ENCODE data around the gene ATP6AP1. TPM values are rescaled to one million over a fixed set of nuclear protein-coding genes. Genes with fewer than 3 reads are reported as not detected.

ATP6AP1 gene
- total RNA-seq, 2 experiments from 2014 or later, result 46.9 to 51.1 TPM

GRCh38 chrX:154437971-154438893 is 9.8 kb downstream of the ATP6AP1 start:
- Mint-ChIP-seq H3K27ac (peak overlapping the region; percentile 79), H3K4me1 (peaks cover 12% of the 10 kb centered on the region), H3K36me3 (no peaks in the 10 kb centered on the region), H3K27me3 (no peaks in the 10 kb centered on the region), H3K9me3 (no peaks in the 10 kb centered on the region), H3K4me3 (peak overlapping the region; percentile 89)
- DNase-seq (no peak), ATAC-seq (ENCODE audit: low read depth) (no peak)
- POLR2A ChIA-PET, result interaction anchor here (0.8 to 0.9 kb wide), 2 partner anchors 39 to 52 kb away, joined by 3 read pairs; partner anchors contain the start of gene SLC10A3

GRCh38 chrX:154439841-154440240 is 11.4 kb downstream of the ATP6AP1 start:
- Mint-ChIP-seq H3K36me3 (no peaks in the 10 kb centered on the region), H3K9me3 (no peaks in the 10 kb centered on the region), H3K27ac (peak overlapping the region; percentile 45), H3K4me3 (no peak overlapping the region), H3K27me3 (no peaks in the 10 kb centered on the region), H3K4me1 (peaks cover 11% of the 10 kb centered on the region)
- ATAC-seq (ENCODE audit: low read depth), result no peak
- POLR2A ChIA-PET, result interaction anchor here (0.7 kb wide), 1 partner anchor 41 kb away, joined by 5 read pairs; the partner anchor contains the start of gene RPL10
- DNase-seq, result no peak

DNA sequence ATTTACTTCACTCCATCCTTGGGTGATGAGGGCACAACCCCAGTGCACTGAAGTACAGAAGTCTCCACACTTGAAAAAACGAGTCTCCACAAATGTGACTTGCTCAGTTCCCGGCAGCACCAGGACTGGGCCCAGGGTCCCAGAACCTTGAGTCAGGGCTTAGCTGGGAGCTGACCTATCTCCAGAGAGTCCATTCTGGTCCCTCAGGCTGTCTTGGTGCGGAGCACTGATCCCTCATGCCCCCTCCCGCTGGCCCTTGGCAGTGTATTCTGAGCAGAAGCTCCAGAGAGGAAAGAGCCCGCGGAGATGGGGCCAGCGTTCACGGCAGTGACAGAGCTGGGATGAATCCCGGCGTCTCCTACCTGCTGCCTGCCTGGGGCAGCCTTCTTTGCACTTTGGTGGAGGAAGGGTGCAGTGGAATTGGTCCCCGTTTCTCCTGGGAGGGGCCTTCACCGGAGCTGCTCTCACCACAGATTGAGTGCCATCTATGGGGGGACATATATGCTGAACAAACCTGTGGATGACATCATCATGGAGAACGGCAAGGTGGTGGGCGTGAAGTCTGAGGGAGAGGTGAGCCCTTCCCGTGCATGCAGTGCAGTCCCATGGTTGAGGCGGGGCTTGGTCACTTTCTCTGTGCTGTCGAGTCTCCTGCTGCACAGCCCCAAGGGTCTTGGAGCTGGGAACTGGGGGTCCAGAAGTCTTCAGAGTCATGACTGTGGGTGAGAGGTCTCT is 12.3 kb downstream of the ATP6AP1 start:
- Mint-ChIP-seq H3K9me3 (no peaks in the 10 kb centered on the region), H3K4me1 (peaks cover 11% of the 10 kb centered on the region), H3K27ac (no peak overlapping the region), H3K4me3 (no peak overlapping the region), H3K27me3 (no peaks in the 10 kb centered on the region), H3K36me3 (no peaks in the 10 kb centered on the region)
- DNase-seq (no peak), ATAC-seq (ENCODE audit: low read depth) (no peak)
- POLR2A ChIA-PET, result interaction anchor here (0.7 to 1.3 kb wide), 3 partner anchors 38 to 43 kb away, joined by 3 to 5 read pairs (median 4); partner anchors contain the start of gene RPL10

DNA sequence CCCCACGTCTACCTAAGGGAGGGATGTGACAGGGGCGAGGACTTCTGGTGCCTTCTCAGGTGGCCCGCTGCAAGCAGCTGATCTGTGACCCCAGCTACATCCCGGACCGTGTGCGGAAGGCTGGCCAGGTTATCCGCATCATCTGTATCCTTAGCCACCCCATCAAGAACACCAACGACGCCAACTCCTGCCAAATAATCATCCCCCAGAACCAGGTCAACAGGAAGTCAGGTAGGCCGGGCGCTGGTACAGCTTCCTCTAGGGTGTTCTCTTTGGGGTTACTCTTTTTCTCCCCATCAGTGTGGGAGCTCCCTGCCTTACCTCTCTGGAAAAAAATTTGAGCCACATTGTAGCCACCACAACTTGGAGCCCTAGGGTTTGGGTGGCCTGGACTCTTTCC is 13.1 kb downstream of the ATP6AP1 start:
- no peaks in the 10 kb centered on the region for H3K9me3 Mint-ChIP-seq
- H3K4me3 Mint-ChIP-seq, result peak overlapping the region; percentile 13
- no peak for ATAC-seq (ENCODE audit: low read depth)
- H3K27ac Mint-ChIP-seq, result peak overlapping the region; percentile 38
- H3K27me3 Mint-ChIP-seq, result no peaks in the 10 kb centered on the region
- DNase-seq, result no peak
- H3K36me3 Mint-ChIP-seq, result peaks cover 2% of the 10 kb centered on the region
- H3K4me1 Mint-ChIP-seq, result peaks cover 7% of the 10 kb centered on the region
- POLR2A ChIA-PET, result interaction anchor here (1.0 to 1.3 kb wide), 2 partner anchors 38 to 44 kb away, joined by 3 to 4 read pairs; partner anchors contain the start of gene RPL10

- DNase-seq (no peak), ATAC-seq (ENCODE audit: low read depth) (no peak)
- peaks cover 2% of the 10 kb centered on the region for H3K36me3 Mint-ChIP-seq
- H3K27ac Mint-ChIP-seq, result no peak overlapping the region
- no peak overlapping the region for H3K4me3 Mint-ChIP-seq
- H3K27me3 Mint-ChIP-seq, result no peaks in the 10 kb centered on the region
- H3K9me3 Mint-ChIP-seq, result no peaks in the 10 kb centered on the region
- peaks cover 7% of the 10 kb centered on the region for H3K4me1 Mint-ChIP-seq
- POLR2A ChIA-PET, result interaction anchor here (1.0 to 1.3 kb wide), 2 partner anchors 39 to 44 kb away, joined by 3 to 4 read pairs; partner anchors contain the start of gene RPL10
Measured at GRCh38 chrX:154441984-154442707, 13.7 kb downstream of the ATP6AP1 start.

DNA sequence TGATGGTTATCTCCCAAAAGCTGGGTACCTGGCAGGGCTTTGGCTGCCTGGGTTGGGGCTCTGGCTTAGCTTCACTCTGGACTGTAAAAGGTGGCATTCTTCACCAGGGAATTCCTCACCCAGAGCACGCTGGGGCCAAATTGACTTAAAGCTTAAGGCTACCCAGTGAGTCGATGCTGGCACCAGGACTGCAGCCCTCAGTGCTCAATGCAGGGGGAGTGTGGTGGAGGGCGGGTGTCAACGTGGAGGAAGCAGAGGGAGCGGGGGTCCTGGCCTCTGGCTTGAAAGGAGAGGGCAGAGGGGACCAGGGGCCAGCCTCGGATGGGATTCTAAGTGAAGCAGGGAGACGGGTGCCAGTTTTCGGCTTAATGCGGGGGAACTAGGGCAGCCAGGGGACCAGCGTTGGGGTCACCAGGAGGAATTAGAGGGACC is 15.0 kb downstream of the ATP6AP1 start:
- Mint-ChIP-seq H3K4me3 (peak overlapping the region; percentile 69), H3K36me3 (peaks cover 2% of the 10 kb centered on the region), H3K27me3 (no peaks in the 10 kb centered on the region), H3K27ac (peak overlapping the region; percentile 80), H3K4me1 (peaks cover 3% of the 10 kb centered on the region), H3K9me3 (no peaks in the 10 kb centered on the region)
- ATAC-seq (ENCODE audit: low read depth) (no peak), DNase-seq (no peak)
- POLR2A ChIA-PET, result no interaction called here

DNA sequence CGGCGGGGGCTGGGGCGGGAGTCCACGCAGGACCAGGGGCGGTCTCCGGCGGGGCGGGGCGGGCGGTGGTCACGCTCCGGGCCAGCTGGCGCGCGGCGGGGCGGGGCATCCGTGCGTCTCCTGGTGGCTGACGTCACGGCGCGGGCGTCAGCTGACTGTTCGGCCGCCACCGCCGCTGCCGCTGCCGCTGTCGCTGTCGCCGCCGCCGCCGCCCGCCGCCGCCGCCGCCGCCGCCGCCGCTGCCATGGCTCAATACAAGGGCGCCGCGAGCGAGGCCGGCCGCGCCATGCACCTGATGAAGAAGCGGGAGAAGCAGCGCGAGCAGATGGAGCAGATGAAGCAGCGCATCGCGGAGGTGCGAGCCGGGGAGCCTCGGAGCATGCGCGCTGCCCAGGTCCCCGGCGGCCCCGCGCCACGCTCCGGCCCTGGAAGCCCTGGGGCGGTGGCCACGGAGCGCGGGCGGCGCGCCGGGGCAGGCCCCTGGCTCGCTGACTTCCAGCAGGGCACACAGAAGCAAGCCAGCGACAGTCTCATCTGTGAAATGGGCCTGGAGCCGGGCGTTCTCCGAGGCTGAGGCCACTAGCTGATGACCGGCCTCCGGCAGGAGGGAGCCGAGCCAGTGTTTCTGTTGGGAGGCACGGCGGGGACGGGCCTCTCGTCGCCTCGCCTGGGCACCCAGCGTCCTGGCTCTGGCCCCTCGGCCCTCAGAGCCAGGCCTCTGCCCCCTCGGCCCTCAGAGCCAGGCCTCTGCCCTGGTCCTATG is 15.7 kb downstream of the ATP6AP1 start, which contains the start of gene FAM50A:
Gene FAM50A, plus strand, starts transcription at position 150 of the 763 bp plus-strand sequence. Its CDS starts 95 bp downstream, at position 245.
- peaks cover 3% of the 10 kb centered on the region for H3K4me1 Mint-ChIP-seq
- H3K36me3 Mint-ChIP-seq, result peaks cover 2% of the 10 kb centered on the region
- peak within 1 kb of the TSS; percentile 80 for H3K27ac Mint-ChIP-seq
- no peaks in the 10 kb centered on the region for H3K9me3 Mint-ChIP-seq
- no peaks in the 10 kb centered on the region for H3K27me3 Mint-ChIP-seq
- H3K4me3 Mint-ChIP-seq, result peak within 1 kb of the TSS; percentile 69
- DNase-seq, result peak; percentile 81
- POLR2A ChIA-PET, result interaction anchor here (0.9 to 1.2 kb wide), 2 partner anchors 15 to 46 kb away, joined by 3 to 4 read pairs; partner anchors contain the start of gene RPL10
- ATAC-seq (ENCODE audit: low read depth), result peak; percentile 75

- Mint-ChIP-seq H3K9me3 (no peaks in the 10 kb centered on the region), H3K27me3 (no peaks in the 10 kb centered on the region), H3K27ac (no peak overlapping the region), H3K4me1 (peaks cover 3% of the 10 kb centered on the region), H3K36me3 (peaks cover 2% of the 10 kb centered on the region), H3K4me3 (peak overlapping the region; percentile 28)
- POLR2A ChIA-PET, result interaction anchor here (0.9 to 1.2 kb wide), 2 partner anchors 14 to 47 kb away, joined by 3 to 4 read pairs; partner anchors contain the start of gene RPL10
- no peak for ATAC-seq (ENCODE audit: low read depth)
- DNase-seq, result no peak
Measured at GRCh38 chrX:154444755-154445246, 16.3 kb downstream of the ATP6AP1 start.

- Mint-ChIP-seq H3K4me1 (peaks cover 3% of the 10 kb centered on the region), H3K9me3 (no peaks in the 10 kb centered on the region), H3K27ac (no peak overlapping the region), H3K36me3 (peaks cover 2% of the 10 kb centered on the region), H3K27me3 (no peaks in the 10 kb centered on the region), H3K4me3 (peak overlapping the region; percentile 49)
- ATAC-seq (ENCODE audit: low read depth), result no peak
- no peak for DNase-seq
- POLR2A ChIA-PET, result interaction anchor here (0.7 to 0.8 kb wide), 2 partner anchors 31 to 48 kb away, joined by 3 read pairs; partner anchors contain the start of gene RPL10
Measured at GRCh38 chrX:154445776-154446175, 17.3 kb downstream of the ATP6AP1 start.

GRCh38 chrX:154446430-154446829 is 18.0 kb downstream of the ATP6AP1 start:
- POLR2A ChIA-PET, result interaction anchor here (0.7 to 0.8 kb wide), 2 partner anchors 31 to 49 kb away, joined by 3 read pairs; partner anchors contain the start of gene RPL10
- Mint-ChIP-seq H3K27me3 (no peaks in the 10 kb centered on the region), H3K36me3 (peaks cover 2% of the 10 kb centered on the region), H3K4me1 (peaks cover 2% of the 10 kb centered on the region), H3K9me3 (no peaks in the 10 kb centered on the region), H3K27ac (no peak overlapping the region), H3K4me3 (no peak overlapping the region)
- ATAC-seq (ENCODE audit: low read depth) (no peak), DNase-seq (no peak)

- peaks cover 2% of the 10 kb centered on the region for H3K36me3 Mint-ChIP-seq
- H3K9me3 Mint-ChIP-seq, result no peaks in the 10 kb centered on the region
- no peak overlapping the region for H3K4me3 Mint-ChIP-seq
Measured at GRCh38 chrX:154448484-154448883, 20.0 kb downstream of the ATP6AP1 start.

GRCh38 chrX:154449618-154450017 is 21.1 kb downstream of the ATP6AP1 start:
- POLR2A ChIA-PET, result interaction anchor here (1.0 kb wide), 1 partner anchor 27 kb away, joined by 3 read pairs; no protein-coding TSS in a partner anchor
- Mint-ChIP-seq H3K9me3 (no peaks in the 10 kb centered on the region), H3K4me1 (no peaks in the 10 kb centered on the region), H3K36me3 (peaks cover 4% of the 10 kb centered on the region), H3K4me3 (no peak overlapping the region), H3K27me3 (no peaks in the 10 kb centered on the region), H3K27ac (no peak overlapping the region)
- DNase-seq (no peak), ATAC-seq (ENCODE audit: low read depth) (no peak)

More at GRCh38 chrX:154448484-154448883, 20.0 kb downstream of the ATP6AP1 start:
- no peak for DNase-seq
- Mint-ChIP-seq H3K27ac (no peak overlapping the region), H3K27me3 (no peaks in the 10 kb centered on the region), H3K4me1 (no peaks in the 10 kb centered on the region)
- ATAC-seq (ENCODE audit: low read depth), result no peak
- POLR2A ChIA-PET, result no interaction called here
